H9 (cell line): ENCODE results near the gene TEAD1. TPM values are rescaled to one million over a fixed set of nuclear protein-coding genes. Genes with fewer than 3 reads are reported as not detected.

ENCODE experiments used
- DNase-seq: peaks from one replicate; pipeline ENCODE4 v3.0.0-alpha.2; 2017
- H2AFZ ChIP-seq: one replicate; pipeline ENCODE4 v1.6.1; 2013; ENCODE audit warnings: mild to moderate bottlenecking, low read length, control low read depth, moderate library complexity
- H2AK5ac ChIP-seq: 2 replicates; pipeline ENCODE4 v1.6.1; 2013; ENCODE audit warnings: low read length, control low read depth, mixed read lengths; ENCODE audit not compliant: insufficient read length
- H2BK120ac ChIP-seq: one replicate; pipeline ENCODE4 v1.6.1; 2013; ENCODE audit warnings: low read depth, mild to moderate bottlenecking, low read length, control low read depth, inconsistent platforms; ENCODE audit not compliant: poor library complexity, severe bottlenecking
- H2BK12ac ChIP-seq: 2 replicates; pipeline ENCODE4 v1.6.1; 2013; ENCODE audit warnings: low read length, control low read depth, mixed read lengths, low read depth; ENCODE audit not compliant: insufficient read length
- H2BK15ac ChIP-seq: 2 replicates; pipeline ENCODE4 v1.6.1; 2013; ENCODE audit warnings: low read depth, low read length, control low read depth
- H2BK20ac ChIP-seq: one replicate; pipeline ENCODE4 v1.6.1; 2013; ENCODE audit warnings: low read depth, mild to moderate bottlenecking, low read length, control low read depth, inconsistent platforms; ENCODE audit not compliant: poor library complexity, severe bottlenecking
- H2BK5ac ChIP-seq: 2 replicates; pipeline ENCODE4 v1.6.1; 2013; ENCODE audit warnings: low read length, control low read depth, mixed read lengths; ENCODE audit not compliant: insufficient read length
- H3K14ac ChIP-seq: 2 replicates; pipeline ENCODE4 v1.6.1; 2013; ENCODE audit warnings: low read length, control low read depth; ENCODE audit not compliant: insufficient read depth
- H3K18ac ChIP-seq: 2 replicates; pipeline ENCODE4 v1.6.1; 2013; ENCODE audit warnings: low read depth, mild to moderate bottlenecking, mixed read lengths, low read length, control low read depth; ENCODE audit not compliant: insufficient read length
- H3K23ac ChIP-seq: 2 replicates; pipeline ENCODE4 v1.6.1; 2013; ENCODE audit warnings: low read length, control low read depth, mixed read lengths, low read depth; ENCODE audit not compliant: insufficient read length
- H3K23me2 ChIP-seq: 2 replicates; pipeline ENCODE4 v1.6.1; 2013; ENCODE audit warnings: low read depth, mild to moderate bottlenecking, mixed read lengths, low read length, control low read depth; ENCODE audit not compliant: insufficient read length, poor library complexity, severe bottlenecking
- H3K27ac ChIP-seq: 2 replicates; pipeline ENCODE4 v1.5.1; 2013; ENCODE audit warnings: low read length, control low read depth, mixed read lengths, low read depth; ENCODE audit not compliant: insufficient read length
- H3K27me3 ChIP-seq: 2 replicates; pipeline ENCODE4 v1.6.1; 2013; ENCODE audit warnings: low read length, control low read depth, inconsistent platforms; ENCODE audit not compliant: insufficient read depth
- H3K4ac ChIP-seq: 2 replicates; pipeline ENCODE4 v1.6.1; 2013; ENCODE audit warnings: low read depth, mild to moderate bottlenecking, control low read depth, inconsistent platforms, low read length, moderate library complexity
- H3K4me1 ChIP-seq: 2 replicates; pipeline ENCODE4 v1.6.1; 2013; ENCODE audit warnings: low read length, control low read depth, inconsistent platforms; ENCODE audit not compliant: insufficient read depth
- H3K4me2 ChIP-seq: 2 replicates; pipeline ENCODE4 v1.6.1; 2013; ENCODE audit warnings: low read length, control low read depth, mixed read lengths; ENCODE audit not compliant: insufficient read length, insufficient read depth
- H3K56ac ChIP-seq: 2 replicates; pipeline ENCODE4 v1.6.1; 2013; ENCODE audit warnings: low read depth, mild to moderate bottlenecking, mixed read lengths, low read length, control low read depth; ENCODE audit not compliant: insufficient read length
- H3K79me1 ChIP-seq: 2 replicates; pipeline ENCODE4 v1.6.1; 2013; ENCODE audit warnings: low read depth, mild to moderate bottlenecking, moderate library complexity, low read length, control low read depth, inconsistent platforms; ENCODE audit not compliant: insufficient read depth, poor library complexity, severe bottlenecking
- H3K79me2 ChIP-seq: 2 replicates; pipeline ENCODE4 v1.6.1; 2013; ENCODE audit warnings: low read length, control low read depth, inconsistent platforms; ENCODE audit not compliant: insufficient read depth
- H3K9ac ChIP-seq: 2 replicates; pipeline ENCODE4 v1.6.1; 2013; ENCODE audit warnings: low read length, control low read depth, mixed read lengths; ENCODE audit not compliant: insufficient read length; ENCODE audit errors: extremely low read depth
- H3K9me3 ChIP-seq: one replicate; pipeline ENCODE4 v1.6.1; 2013; ENCODE audit warnings: low read depth, low read length, inconsistent platforms; ENCODE audit not compliant: control insufficient read depth
- H3T11ph ChIP-seq: one replicate; pipeline ENCODE4 v1.6.1; 2013; ENCODE audit warnings: mild to moderate bottlenecking, low read length, control low read depth, inconsistent platforms
- H4K20me1 ChIP-seq: one replicate; pipeline ENCODE4 v1.6.1; 2013; ENCODE audit not compliant: control insufficient read depth, insufficient read length, insufficient read depth
- H4K5ac ChIP-seq: 2 replicates; pipeline ENCODE4 v1.6.1; 2013; ENCODE audit warnings: low read depth, mild to moderate bottlenecking, mixed read lengths, low read length, control low read depth; ENCODE audit not compliant: insufficient read length
- H4K8ac ChIP-seq: replicated peaks from 2 replicates; pipeline ENCODE4 v1.6.1; 2013; ENCODE audit warnings: low read length, control low read depth, mixed read lengths, low read depth; ENCODE audit not compliant: insufficient read length
- H4K91ac ChIP-seq: 2 replicates; pipeline ENCODE4 v1.6.1; 2013; ENCODE audit warnings: low read depth, mild to moderate bottlenecking, moderate library complexity, mixed read lengths, low read length, control low read depth; ENCODE audit not compliant: insufficient read length
- H3K27ac Mint-ChIP-seq, 3 experiments: 2 replicates in 2 of 3; 3 replicates in 1 of 3; pipeline ENCODE4 v1.8.0; 2020 to 2021; ENCODE audit warnings: mixed read lengths in 3 of 3, mild to moderate bottlenecking in 1 of 3, moderate library complexity in 1 of 3
- H3K27me3 Mint-ChIP-seq: 2 replicates; pipeline ENCODE4 v1.8.0; 2021; ENCODE audit warnings: low read depth, mild to moderate bottlenecking, moderate library complexity, mixed read lengths
- H3K36me3 Mint-ChIP-seq, 3 experiments: 2 replicates in 2 of 3; 3 replicates in 1 of 3; pipeline ENCODE4 v1.8.0; 2020 to 2021; ENCODE audit warnings: low read depth in 3 of 3, mixed read lengths in 3 of 3; ENCODE audit not compliant: insufficient read depth in 1 of 3
- H3K4me1 Mint-ChIP-seq, 2 experiments: 2 replicates each; pipeline ENCODE4 v1.8.0; 2020; ENCODE audit warnings: mixed read lengths in 2 of 2
- H3K4me3 Mint-ChIP-seq, 2 experiments: 2 replicates in 1 of 2; 3 replicates in 1 of 2; pipeline ENCODE4 v1.8.0; 2020 to 2021; ENCODE audit warnings: mild to moderate bottlenecking in 2 of 2, mixed read lengths in 2 of 2, moderate library complexity in 1 of 2
- H3K9me3 Mint-ChIP-seq, 2 experiments: 2 replicates in 1 of 2; 3 replicates in 1 of 2; pipeline ENCODE4 v1.8.0; 2020; ENCODE audit warnings: mild to moderate bottlenecking in 2 of 2, mixed read lengths in 2 of 2, moderate library complexity in 1 of 2
- WGBS: extraction: QIAGEN DNeasy Blood & Tissue Kit; methylation state at CpG from one replicate; pipeline ENCODE4 v1.1.7; 2013; ENCODE audit warnings: missing lambda C conversion rate, low lambda C conversion rate, mixed read lengths; ENCODE audit not compliant: insufficient read length; ENCODE audit errors: extremely low coverage; 5-methylcytosine and 5-hydroxymethylcytosine counted together
- total RNA-seq: library from RNA; stranded (reverse); gene quantifications from 2 replicates; pipeline ENCODE4 v1.2.1, GENCODE V29; 2021
- TF ChIP-seq, protein P1 (sequence below): fragments of 200-600 bp; sonication (generic); conservative IDR thresholded peaks from 3 replicates; pipeline ENCODE4 v1.8.0; 2021; ENCODE audit warnings: antibody characterized with exemption, mild to moderate bottlenecking

TEAD1 gene
- total RNA-seq, 1 experiment from 2014 or later: 75.1 TPM

DNA sequence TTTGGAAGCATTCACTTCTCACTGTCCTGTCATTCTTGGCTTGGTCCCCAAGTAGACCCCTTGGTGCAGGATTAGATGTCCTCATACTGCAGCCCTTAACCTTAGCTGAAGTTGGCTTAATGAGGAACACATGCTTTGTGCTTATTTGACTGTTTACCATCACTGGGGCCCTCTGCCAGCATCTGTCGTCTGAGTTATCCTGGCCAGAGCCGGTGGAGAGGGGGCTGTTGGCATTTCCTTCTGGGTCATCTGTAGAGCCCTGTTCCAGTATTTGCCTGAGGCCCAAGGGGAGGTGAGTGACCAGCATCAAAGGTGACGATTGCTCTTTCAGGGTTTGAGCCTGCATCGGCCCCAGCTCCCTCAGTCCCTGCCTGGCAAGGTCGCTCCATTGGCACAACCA is 208.4 kb downstream of the TEAD1 start:
- no peak overlapping the region for H4K8ac ChIP-seq
- no peaks in the 10 kb centered on the region for H3K79me1 ChIP-seq
- no peak overlapping the region for H2BK20ac ChIP-seq
- no peak overlapping the region for H3K4ac ChIP-seq
- no peak overlapping the region for H2BK15ac ChIP-seq
- no peak overlapping the region for H3K23ac ChIP-seq
- peak overlapping the region in 1 of 3 experiments; percentile 14; a peak in 1 of 7 replicates for H3K27ac Mint-ChIP-seq
- H3K4me3 Mint-ChIP-seq: no peak overlapping the region
- no peak overlapping the region for H2BK120ac ChIP-seq
- H3K9ac ChIP-seq: no peak overlapping the region
- H3K4me2 ChIP-seq: no peak overlapping the region
- no peak for DNase-seq
- H3K9me3 Mint-ChIP-seq: no peaks in the 10 kb centered on the region
- no peak overlapping the region for H4K5ac ChIP-seq
- TF ChIP-seq, protein P1, sequence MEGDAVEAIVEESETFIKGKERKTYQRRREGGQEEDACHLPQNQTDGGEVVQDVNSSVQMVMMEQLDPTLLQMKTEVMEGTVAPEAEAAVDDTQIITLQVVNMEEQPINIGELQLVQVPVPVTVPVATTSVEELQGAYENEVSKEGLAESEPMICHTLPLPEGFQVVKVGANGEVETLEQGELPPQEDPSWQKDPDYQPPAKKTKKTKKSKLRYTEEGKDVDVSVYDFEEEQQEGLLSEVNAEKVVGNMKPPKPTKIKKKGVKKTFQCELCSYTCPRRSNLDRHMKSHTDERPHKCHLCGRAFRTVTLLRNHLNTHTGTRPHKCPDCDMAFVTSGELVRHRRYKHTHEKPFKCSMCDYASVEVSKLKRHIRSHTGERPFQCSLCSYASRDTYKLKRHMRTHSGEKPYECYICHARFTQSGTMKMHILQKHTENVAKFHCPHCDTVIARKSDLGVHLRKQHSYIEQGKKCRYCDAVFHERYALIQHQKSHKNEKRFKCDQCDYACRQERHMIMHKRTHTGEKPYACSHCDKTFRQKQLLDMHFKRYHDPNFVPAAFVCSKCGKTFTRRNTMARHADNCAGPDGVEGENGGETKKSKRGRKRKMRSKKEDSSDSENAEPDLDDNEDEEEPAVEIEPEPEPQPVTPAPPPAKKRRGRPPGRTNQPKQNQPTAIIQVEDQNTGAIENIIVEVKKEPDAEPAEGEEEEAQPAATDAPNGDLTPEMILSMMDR: no peak
- H2AK5ac ChIP-seq: no peak overlapping the region
- WGBS: no CpG with 5 or more reads among the region's 5 CpGs
- H4K20me1 ChIP-seq: no peaks in the 10 kb centered on the region
- H3K9me3 ChIP-seq: no peaks in the 10 kb centered on the region
- H3K36me3 Mint-ChIP-seq: peaks cover 55 to 78% (median 58%) of the 10 kb centered on the region in 3 experiments
- no peak overlapping the region for H2BK12ac ChIP-seq
- H3K27me3 Mint-ChIP-seq: no peaks in the 10 kb centered on the region
- no peaks in the 10 kb centered on the region for H3K4me1 ChIP-seq
- H2BK5ac ChIP-seq: no peak overlapping the region
- no peak overlapping the region for H3T11ph ChIP-seq
- H3K23me2 ChIP-seq: no peaks in the 10 kb centered on the region
- no peak overlapping the region for H3K56ac ChIP-seq
- no peak overlapping the region for H3K27ac ChIP-seq
- no peak overlapping the region for H2AFZ ChIP-seq
- no peak overlapping the region for H3K18ac ChIP-seq
- H4K91ac ChIP-seq: no peak overlapping the region
- no peak overlapping the region for H3K14ac ChIP-seq
- H3K27me3 ChIP-seq: no peaks in the 10 kb centered on the region
- H3K4me1 Mint-ChIP-seq: peaks cover 18 to 27% of the 10 kb centered on the region in 2 experiments
- H3K79me2 ChIP-seq: no peaks in the 10 kb centered on the region
